Measurements from ENCODE around the gene CRYBG3.

GRCh38 chr3:97835761-97836160, 13.9 kb downstream of the CRYBG3 start:
- no peak for TF ChIP-seq CTCF (IDR thresholded peaks at IDR 0.05)
- TF ChIP-seq EP300 (IDR thresholded peaks at IDR 0.05): no peak
- TF ChIP-seq POLR2A (IDR thresholded peaks at IDR 0.05): no peak

Measured in ovary (tissue), 3 donors.